ENCODE data around the gene TNK2.
"Not testable (repeated sequence)": the region's sequence is repeated elsewhere in the genome, so short reads cannot be mapped to it uniquely, and the experiment has no call there.

TNK2 gene

DNA sequence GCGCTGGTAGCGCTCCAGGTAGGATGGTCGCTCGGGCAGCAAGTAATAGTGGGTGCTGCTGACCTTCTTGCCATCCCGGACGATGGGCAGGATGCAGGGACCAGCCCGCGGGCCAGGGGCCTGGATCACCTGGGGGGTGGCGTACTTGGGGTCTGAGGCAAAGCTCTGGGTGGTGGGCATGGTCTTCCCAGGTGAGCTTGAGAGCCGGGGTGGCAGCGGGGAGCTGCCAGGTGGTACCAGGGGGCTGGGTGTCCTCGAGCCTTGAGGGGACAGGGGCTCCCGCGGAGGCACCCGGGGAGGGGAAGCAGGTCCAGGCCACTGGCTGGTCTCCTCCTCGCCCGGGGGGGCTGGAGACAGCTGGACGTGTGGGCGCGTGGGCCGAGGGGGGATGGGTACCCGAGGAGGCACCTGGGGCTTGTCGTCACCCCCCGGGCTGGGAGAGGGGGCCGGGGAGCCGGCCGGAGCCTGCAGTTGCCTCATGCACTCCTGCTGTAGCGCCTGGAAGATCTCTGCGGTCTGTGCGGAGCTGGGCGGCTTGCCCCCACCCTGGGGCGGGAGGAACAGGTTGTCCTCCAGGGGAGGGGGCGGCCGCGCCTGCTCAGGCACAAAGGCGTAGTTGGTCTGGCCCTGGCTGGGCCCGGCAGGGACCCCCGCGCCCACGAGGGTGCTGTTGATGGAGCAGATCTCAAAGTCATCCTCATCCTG lies 40.6 kb downstream of the TNK2 start:
- DNase-seq, result no peak

DNA sequence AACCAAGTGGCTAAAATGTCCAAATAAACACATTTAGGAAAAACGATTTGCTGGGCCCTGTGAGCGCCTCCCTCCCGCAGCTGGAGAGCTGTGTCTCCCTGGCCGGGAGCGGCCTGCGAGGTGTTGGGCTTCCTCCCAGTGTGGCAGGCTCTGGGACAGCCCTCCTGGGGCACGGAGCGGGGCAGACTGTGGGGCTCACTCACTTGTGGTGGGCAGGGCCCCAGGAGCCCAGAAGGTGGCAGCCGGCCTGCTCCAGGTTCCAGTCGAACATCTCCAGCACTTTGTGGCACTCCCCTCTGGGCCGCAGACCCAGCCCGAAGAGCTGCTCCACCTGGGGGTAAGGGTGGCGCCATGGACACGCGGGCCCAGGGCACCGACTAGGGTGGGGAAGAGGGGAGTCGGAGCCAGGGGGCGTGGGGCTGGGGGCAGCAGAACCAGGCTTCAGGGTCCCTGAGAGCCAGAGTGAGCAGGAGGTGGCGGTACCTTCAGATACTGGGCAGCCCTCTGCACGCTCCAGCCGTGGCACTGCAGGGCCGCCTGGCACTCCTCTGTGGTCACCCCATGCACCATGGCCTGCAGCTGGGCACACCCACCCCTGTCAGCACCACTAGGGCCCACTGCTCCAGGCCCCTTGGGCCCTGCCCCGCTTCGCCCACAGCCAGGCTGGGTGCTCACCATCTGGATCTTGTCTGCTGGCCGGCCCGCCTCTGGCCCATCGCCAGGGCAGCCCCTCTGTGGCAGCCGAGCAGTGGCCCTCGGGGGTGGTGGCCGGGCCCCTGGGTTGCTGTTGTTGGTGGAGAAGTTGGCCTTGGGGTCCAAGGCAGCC lies 41.5 kb downstream of the TNK2 start:
- DNase-seq, result no peak

DNA sequence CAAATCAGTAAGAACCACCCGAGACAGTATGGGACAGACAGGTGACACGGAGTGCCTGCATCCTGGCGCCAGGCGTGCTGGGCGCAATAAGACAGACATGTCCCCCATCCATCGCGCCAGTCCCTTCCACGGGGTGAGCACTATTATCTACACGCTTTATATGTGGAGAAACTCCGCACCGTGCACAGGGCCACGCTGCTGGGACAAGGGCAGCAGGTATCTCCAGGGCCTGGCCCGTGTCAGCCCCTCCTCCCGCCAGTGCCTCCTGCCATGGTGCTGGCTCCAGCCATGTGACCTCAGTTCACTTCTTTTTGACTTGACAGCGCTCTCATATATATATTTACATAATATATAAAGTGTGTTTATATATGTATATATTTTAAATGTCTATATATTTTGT lies 42.6 kb downstream of the TNK2 start:
- no peak for DNase-seq

DNA sequence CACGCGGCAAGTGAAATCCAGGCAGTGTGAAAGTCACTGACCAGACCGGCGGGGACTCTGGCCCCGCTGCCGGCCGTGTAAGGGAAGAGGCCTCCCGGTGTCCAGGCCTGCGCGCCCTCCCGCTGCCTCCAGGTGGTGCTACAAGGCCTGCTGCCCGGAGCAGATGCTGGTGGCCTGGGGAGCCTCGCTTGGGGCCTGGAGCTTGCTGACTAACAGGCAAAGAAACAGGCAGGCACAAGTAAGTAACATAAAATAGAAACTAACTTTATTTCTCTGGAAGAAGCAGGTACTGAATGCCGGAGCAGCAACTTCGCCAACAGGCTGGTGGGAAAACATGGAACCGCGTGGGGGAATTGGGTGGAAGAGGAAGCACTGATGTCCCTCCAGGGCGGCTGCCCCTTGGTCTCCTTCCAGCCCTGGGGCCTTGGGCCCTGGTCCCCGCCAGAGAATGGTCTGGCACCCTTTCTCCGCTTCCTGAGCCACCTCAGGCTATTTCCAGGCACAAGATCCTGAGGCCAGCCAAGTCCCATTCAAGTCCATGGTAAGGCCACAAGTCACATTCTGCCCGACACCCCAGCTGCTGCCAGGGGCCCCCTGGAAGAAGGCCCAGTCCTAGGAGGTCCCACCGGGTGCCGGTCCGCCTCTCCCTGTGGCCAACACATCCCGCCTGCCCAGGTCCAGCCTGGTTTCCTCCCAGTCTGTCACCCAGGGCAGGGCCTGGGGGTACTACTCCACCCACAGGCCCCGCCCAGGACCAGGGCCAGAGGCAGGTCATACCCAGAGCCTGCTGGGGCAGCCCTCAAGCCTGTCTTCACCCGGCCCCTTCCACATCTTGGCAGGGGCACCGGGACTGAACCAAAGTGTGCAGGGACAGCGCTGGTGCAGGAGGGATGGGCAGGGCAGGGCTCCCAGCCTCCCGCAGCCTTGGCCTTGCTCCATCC lies 45.0 kb downstream of the TNK2 start:
- DNase-seq, result peak; percentile 71

DNA sequence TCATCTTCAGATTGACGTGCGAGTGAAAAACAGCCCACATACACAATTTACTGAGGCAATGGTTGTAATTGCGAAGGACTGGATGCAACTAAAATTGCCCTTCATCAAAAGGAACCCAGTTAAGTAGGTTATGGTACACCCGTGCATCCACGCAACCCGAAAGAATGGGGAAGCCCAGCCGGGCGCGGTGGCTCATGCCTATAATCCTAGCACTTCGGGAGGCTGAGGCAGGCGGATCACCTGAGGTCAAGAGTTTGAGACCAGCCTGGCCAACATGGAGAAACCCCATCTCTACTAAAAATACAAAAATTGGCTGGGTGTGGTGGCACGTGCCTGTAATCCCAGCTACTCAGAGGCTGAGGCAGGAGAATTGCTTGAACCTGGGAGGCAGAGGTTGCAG lies 46.0 kb downstream of the TNK2 start:
- not testable (repeated sequence) for DNase-seq

DNA sequence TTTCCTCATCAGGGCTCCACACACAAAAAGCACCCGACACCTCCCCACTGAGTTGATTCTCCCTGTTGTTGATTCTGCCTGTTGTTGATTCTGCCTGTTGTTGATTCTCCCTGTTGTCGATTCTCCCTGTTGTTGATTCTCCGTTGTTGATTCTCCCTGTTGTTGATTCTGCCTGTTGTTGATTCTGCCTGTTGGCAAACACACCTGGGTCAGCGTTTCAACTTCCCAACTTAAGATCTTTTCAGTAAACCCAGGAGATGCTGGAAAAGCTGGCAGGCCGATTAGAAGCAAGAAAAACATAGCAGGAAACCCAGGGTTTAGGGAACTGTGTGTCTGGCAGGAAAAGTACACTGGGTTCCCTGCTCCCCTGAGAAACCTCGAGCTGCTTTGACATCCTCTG lies 47.9 kb downstream of the TNK2 start:
- no peak for DNase-seq

DNA sequence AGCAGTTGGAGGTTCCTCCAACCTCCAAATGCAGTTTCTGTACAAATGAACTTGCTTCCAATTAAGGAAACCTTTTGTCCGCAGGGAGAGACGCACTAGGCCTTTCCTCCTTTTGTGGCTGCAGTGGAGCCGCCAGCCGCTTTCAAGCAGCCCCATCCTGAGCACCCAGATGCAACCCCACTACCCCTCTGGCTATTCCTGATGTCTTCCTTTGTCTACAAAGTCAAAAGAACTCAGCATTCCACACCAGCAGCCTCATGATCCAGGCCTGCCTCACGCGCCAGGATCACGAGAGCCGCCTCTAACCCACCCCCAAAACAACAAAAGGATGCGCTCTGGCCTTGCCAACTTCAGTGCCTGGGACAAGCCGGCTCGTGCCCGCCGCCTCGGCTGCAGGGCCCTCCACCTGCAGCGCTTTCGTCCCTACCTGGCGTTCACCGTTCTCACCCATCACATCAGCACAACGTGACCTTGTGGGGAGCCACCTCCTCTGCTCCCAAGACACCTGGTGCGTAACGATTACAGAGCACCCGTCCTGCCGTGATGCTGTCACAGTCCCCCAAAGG lies 48.4 kb downstream of the TNK2 start:
- no peak for DNase-seq

DNA sequence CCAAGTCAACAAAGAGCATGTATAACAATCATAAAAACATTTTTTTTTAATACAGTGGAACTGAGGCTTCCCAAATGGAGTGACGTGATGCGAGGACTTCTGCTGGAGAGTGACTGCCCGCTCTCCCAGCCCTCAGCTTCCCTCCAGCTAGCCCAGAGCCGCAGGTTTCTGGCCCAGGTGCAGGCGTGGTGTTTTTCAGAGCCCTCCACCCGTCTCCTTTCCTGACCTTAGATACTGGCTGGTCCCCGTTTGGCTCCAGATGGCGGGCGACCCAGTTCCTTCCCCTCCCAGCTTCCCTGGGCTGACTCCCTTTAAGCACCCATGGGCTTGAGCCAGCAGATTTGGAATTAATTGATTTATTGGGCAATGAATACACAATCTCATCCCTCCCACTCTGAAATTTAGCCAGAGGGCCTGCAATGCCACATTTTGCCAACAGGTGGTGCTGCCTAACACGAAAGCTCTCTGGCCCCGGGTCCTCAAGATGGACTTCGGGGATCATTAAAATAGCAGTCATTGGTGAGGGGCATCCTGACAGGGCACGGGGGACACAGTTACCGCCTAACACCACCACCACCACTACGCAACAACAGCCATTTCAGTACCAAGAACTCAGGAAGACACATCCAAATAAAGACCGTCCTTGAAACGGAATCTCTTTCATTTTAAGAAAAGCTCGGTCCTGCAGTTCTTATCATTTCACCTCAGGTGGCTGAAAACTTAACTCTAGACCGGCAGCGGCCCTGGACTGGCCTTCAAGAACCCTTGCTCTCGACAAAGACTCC lies 49.1 kb downstream of the TNK2 start:
- peak; percentile 83 for DNase-seq

DNA sequence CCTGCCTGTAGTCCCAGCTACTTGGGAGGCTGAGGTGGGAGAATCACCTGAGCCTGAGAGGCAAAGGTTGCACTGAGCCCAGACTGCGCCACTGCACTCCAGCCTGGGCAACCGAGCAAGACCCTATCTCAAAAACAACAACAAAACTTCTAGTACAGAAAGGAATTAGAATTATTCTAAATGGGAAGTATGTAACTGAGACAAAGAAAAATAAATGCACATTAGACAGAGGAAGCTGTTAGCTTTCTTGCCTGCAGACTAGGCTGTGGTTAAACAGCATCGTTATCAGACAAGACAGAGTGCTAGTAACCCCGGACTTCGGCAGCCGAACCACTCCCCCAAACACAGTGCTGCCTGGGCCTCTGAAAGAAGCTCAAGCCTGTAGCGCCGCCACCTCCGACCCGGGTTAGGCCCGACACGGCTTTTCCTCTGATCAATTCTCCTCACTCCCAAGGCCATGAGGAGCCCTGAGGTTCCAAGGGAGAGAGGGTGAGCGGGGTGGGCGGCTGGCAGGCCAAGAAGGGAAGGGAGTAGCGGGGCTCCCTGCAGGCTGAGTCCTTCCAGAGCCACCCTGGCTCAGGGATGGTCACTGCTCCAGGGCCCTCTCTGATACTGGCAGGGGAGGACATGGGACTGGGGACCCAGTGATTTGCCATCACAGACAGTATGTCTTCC lies 51.8 kb downstream of the TNK2 start:
- no peak for DNase-seq

DNA sequence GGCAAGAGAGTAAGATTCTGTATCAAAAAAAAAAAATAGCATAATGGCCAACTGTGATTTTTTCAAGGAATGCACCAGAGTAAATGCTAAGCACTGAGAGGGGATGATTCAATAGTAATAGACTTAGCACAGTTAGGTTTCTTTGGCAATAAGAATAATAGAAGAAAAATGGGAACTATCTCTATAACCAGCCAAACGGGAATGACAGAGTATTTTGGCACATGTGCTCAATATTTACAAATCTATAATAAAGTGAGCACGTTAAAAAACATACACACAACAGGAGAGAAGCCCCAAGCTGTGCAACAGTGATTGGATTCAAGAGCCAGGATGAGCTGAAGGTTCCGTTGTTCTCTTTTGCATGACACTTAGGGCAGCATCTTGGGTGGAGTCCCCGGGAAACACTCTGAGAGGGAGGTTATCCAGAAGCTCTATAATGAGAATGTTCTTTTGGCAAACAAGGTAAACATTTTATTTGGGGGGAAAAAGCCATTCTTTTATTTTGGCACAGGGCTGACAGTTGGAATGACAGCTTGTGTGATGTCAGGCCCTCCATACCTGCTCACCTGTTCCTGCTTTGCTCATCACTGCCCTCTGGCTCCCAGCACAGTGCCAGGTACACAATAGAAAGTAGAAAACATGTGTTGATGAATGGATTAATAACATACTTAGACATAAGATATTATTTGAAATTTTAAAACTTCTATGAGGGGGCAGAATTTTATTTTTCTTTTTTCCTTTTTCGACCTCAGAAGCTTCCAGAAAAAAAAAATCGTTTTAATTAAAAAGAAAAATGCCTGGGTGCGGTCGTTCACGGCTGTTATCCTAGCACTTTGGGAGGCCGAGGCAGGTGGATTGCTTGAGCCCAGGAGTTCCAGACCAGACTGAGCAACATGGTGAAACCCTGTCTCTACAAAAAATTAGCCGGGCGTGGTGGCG lies 52.6 kb downstream of the TNK2 start:
- DNase-seq, result no peak

DNA sequence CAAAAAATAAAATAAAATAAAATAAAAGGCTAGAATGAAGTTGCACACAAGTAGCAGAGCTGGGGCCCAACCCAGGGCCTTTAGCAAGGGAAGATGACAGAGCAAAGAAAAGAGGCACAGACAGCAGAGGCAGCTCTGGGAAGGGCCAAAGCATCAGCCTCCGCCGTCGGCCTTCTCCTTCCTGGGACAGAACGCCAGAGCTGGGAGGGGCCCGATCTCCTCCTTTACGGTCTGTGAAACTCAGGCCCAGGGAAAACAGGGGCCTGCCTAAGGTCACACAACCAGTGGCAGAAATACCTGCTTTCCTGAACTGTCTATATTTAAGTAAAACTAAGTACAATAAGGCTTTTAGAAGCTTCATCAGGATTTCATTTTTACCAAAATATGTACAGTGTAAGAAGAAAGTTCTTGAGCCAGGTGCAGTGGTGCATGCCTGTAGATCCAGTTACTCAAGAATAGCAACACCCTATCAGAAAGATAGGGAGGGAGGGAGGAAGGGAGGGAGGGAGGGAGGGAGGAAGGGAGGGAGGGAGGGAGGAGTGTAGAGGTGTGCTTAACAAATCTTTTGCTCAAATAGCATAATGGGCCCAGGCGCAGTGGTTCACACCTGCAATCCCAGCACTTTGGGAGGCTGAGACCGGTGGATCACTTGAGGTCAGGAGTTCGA lies 53.6 kb downstream of the TNK2 start:
- no peak for DNase-seq

DNA sequence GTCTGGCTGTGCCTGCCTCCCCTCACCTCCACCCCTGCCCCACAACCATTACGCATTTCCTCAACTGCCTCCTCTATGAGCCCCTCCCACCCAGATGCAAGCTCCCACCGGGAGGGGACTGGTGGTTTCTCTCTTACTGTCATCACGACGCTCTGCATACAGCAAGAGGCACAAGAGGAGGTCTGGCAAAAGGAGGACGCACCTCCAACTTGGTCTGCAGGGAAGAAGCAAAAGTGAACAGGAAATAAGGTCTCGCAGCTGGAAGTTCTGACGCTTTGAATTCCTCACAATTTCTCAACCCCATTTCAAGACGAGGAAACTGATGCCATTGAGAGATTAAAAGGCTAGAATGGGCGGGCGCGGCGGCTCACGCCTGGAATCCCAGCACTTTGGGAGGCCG lies 54.4 kb downstream of the TNK2 start:
- DNase-seq, result no peak

DNA sequence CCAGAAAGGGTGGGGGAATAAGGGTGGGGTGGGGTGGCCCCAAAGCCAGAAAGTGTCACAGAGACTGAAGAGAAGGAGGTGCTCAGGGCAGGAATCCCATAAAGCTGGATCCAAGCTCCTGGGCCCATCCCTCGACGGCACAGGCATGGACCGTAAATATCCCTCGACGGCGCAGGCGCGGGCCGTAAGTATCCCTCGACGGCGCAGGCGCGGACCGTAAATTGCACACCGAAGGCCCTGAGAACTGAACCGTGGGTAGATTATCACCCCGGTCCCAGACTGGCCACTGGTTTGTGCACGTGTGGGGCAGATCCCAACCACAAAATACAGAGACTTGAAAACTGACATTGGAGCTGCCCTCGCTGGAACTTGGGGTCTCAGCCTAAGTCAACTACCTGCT lies 55.3 kb downstream of the TNK2 start:
- no peak for DNase-seq

DNA sequence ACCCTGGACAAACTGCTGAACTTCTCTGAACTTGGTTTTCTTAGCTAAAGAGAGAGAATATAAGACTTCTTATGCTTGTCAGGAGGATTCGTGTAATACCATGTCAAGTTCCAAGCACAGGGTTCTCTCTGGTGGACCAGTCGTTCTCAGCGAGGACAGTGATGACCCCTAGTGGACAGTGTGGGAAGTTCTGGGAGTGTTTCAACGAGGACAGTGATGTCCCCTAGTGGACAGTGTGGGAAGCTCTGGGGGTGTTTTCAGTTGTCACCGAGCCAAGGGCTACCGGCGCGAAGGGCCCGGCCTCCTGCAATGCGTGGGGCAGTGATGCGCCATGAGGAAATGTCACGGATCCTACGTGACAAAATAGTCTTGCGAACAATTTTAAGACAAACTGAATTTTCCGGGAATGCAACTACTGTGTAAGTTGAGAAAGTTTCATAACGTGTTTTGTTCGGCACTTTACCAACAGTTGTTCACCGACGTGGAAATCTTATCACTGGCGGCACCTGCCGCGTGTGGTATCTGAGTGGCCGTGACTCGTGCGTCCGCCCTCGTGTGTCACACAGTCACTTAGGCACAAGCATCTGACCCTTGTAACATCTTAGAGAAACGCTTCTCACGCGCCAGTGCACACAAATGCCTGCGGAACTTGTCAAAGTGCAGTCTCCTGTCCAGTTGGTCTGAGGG lies 57.4 kb downstream of the TNK2 start:
- DNase-seq, result peak; percentile 84

DNA sequence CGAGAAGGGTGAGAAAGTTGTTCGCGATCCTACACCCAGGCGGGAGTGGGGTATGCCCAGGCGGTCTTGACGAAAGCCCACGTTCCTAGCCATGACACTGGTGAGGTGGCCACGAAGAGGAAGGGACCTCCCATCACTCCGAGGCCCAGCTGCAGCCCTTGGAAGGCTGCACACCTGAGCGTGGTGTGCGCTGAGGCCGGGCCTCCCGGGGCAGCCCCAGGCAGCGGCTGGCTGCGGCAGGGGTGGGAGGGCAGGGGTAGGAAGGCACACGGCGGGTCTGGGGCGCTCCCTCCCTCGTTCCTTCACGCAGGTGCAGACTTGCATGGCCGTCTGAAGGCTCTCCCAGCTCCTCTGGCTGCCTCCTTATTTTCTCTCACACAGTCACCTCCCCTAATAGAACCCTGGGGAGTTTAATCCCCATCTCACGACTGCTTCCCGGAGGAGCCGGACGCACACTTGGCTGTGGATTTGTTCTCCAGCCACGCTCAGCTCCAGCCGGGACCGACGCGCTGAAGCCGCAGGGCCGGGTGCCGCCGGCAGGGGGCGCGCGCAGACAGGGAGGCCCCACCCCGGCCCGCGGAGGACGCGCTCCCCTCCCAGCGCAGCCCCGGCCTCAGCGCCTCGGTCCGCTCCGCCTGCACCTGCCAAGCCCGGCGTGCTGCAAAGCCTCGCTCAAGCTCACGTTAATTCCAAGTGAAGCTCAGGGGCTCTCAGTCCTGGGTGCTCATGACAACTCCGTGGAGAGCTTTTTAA lies 58.9 kb downstream of the TNK2 start:
- no peak for DNase-seq

DNA sequence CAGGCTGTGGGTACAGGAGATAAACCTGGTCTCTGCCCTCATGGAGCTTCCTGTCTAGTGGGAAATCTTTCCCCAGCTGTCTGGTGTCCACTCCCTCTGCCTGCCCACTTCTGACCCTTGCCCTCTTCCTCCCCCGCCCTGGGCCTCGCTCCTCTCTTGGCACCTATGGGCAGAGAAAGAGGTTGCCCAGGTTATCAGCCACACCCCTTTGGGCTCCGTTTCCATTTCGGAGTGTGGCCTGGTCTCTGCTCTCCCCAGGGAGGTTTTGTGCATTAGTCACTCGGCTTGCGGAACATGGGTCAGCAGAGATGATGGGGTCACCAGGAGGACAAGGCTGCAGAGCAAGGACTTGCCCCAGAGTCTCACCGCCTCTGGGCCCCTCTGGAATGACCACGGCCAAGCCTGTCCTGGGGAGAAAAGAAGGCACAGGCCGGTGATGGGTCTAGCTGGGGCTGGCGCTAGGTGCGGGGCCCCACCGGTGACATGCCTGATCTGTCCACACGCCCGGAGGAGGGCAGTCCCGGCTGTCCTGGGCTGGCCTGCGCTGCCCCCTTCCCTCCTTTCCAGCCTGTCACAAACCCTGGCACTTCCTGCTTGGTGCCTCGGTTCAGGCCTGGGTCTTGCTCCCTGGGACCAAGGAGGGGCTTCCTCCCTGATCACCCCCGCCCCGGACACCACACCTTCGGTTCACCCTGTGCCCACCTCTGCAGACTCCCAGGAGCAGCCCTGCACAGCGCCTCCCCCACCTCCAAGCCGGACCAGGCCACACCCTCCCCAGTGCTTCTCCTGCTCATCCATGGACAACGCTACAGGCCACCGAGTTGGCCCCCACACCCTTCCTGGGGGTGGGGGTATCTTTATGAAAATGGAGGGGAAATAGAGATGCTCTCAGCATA lies 61.0 kb downstream of the TNK2 start:
- DNase-seq, result no peak

DNA sequence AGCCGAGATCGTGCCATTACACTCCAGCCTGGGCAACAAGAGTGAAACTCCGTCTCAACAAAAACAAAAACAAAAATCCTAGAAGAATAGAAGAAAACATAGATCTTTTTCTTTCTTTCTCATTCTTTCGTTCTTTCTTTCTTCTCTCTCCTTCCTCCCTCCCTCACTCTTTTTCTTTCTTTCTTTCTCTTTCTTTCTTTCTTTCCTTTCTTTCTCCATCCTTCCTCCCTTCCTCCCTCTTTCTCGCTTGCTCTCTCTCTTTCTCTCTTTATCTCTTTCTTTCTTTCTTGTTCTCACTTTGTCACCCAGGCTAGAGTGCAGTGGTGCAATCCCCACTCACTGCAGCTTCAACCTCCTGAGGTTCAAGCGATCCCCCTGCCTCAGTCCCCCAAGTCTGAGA lies 62.9 kb downstream of the TNK2 start:
- DNase-seq, result no peak

All from activated CD4-positive, CD25-positive, alpha-beta regulatory T cell treated with anti-CD3 and anti-CD28 coated beads, Interleukin-2, amount 50 U/mL, for 72 hours (primary cell).